Measurements from ENCODE around the gene LRMDA.

- TF ChIP-seq, protein P1, sequence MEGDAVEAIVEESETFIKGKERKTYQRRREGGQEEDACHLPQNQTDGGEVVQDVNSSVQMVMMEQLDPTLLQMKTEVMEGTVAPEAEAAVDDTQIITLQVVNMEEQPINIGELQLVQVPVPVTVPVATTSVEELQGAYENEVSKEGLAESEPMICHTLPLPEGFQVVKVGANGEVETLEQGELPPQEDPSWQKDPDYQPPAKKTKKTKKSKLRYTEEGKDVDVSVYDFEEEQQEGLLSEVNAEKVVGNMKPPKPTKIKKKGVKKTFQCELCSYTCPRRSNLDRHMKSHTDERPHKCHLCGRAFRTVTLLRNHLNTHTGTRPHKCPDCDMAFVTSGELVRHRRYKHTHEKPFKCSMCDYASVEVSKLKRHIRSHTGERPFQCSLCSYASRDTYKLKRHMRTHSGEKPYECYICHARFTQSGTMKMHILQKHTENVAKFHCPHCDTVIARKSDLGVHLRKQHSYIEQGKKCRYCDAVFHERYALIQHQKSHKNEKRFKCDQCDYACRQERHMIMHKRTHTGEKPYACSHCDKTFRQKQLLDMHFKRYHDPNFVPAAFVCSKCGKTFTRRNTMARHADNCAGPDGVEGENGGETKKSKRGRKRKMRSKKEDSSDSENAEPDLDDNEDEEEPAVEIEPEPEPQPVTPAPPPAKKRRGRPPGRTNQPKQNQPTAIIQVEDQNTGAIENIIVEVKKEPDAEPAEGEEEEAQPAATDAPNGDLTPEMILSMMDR (IDR thresholded peaks at IDR 0.05) = no peak
- TF ChIP-seq POLR2A (IDR thresholded peaks at IDR 0.05) = no peak
Observed at GRCh38 chr10:76001019-76001418, 569.6 kb downstream of the LRMDA start.

Measured in body of pancreas (tissue), 4 donors.